ENCODE data around the gene INHBC.

INHBC gene

DNA sequence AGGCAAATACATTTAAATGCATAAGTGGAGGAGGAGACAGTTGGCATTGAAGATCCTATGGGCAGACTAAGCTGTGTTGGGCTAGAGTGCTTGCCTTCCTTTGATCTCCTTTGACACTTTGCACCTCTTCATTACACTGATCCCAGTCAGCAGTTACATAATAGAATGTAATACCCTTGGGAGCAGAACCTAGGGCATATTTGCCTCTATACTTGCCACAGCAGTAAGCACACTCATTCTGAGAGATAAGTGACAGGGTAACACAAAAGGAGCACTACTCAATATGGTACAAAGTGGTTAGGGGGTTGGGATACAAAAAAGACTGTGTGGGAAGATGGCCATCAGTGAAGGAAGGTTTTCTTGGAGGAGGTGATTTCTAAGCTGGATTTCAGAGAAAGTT is 62.2 kb downstream of the INHBC start:
- H3K4me3 ChIP-seq (ENCODE audit: low read depth, low read length), result no peak overlapping the region
- DNase-seq (ENCODE audit: low read depth), result no peak
- no peak for TF ChIP-seq CTCF (IDR thresholded peaks at IDR 0.05; ENCODE audit: control insufficient read depth, extremely low read depth, insufficient read depth)

- H3K4me3 ChIP-seq (ENCODE audit: low read depth, low read length), result no peak overlapping the region
- no peak for TF ChIP-seq CTCF (IDR thresholded peaks at IDR 0.05; ENCODE audit: control insufficient read depth, extremely low read depth, insufficient read depth)
- DNase-seq (ENCODE audit: low read depth), result no peak
These were observed 62.9 kb downstream of the INHBC start for GRCh38 chr12:57497223-57498131.

- no peak overlapping the region for H3K4me3 ChIP-seq (ENCODE audit: low read depth, low read length)
- TF ChIP-seq CTCF (IDR thresholded peaks at IDR 0.05; ENCODE audit: control insufficient read depth, extremely low read depth, insufficient read depth), result no peak
- DNase-seq (ENCODE audit: low read depth), result no peak
These were observed 63.5 kb downstream of the INHBC start for GRCh38 chr12:57498132-57498502.

DNA sequence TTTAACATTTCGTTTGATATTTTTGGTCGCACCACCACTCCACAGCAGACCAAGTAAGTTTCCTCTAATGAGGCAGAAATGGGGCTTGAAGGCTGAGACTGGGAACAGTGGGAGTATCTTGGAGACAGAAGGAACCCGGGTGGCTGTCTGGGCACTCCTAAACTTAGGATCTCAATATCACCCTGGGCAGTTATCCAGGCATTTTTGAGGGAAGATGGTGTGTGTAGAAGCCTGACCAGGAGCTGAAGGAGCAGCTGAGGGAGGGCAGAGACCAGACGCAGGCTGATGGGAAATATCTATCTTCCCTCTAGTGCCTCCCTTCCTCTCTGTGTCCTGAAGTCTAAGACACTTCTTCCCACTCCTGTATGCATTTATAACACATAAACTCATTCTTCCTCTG is 64.0 kb downstream of the INHBC start:
- DNase-seq (ENCODE audit: low read depth), result no peak
- TF ChIP-seq CTCF (IDR thresholded peaks at IDR 0.05; ENCODE audit: control insufficient read depth, extremely low read depth, insufficient read depth), result no peak

GRCh38 chr12:57500213-57500612 is 65.6 kb downstream of the INHBC start:
- no peak for TF ChIP-seq CTCF (IDR thresholded peaks at IDR 0.05; ENCODE audit: control insufficient read depth, extremely low read depth, insufficient read depth)
- H3K4me3 ChIP-seq (ENCODE audit: low read depth, low read length), result no peak overlapping the region
- no peak for DNase-seq (ENCODE audit: low read depth)

More for the DNA sequence above, 64.0 kb downstream of the INHBC start:
- H3K4me3 ChIP-seq (ENCODE audit: low read depth, low read length), result no peak overlapping the region
